ENCODE data around the gene DLEC1.

DNA sequence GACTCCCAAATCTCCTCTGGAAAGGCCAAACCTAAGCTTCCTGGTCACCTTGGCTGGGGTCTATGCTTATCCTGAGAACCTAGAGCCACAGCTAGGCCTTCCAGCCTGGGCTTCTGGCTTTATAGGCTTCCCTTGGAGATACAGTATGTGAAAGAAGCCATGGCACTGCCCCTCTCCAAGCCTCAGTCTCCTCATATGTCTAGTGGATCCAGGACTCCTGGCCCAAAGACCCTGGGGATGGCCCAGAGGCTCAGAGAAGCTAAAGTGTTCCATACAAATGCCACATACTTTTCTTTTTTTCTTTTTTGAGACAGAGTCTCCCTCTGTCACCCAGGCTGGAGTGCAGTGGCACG lies 89.3 kb downstream of the DLEC1 start:
- no peak for TF ChIP-seq EZH2phosphoT487 (IDR thresholded peaks at IDR 0.05; ENCODE audit: insufficient read depth, low read depth)
- no peak for TF ChIP-seq EZH2 (IDR thresholded peaks at IDR 0.05; ENCODE audit: insufficient read depth, poor library complexity, severe bottlenecking)
